HG03342 (cell line): ENCODE measurements around the gene DDX50.
"Not testable (repeated sequence)": the region's sequence is repeated elsewhere in the genome, so short reads cannot be mapped to it uniquely, and the experiment has no call there.

ENCODE experiments used
- ATAC-seq: cut with Tn5 transposase; IDR thresholded peaks from one replicate; pipeline ENCODE4 v1.9.1; 2021; ENCODE audit warnings: mild to moderate bottlenecking, moderate library complexity; ENCODE audit not compliant: unreplicated experiment

Gene DDX50

GRCh38 chr10:68900427-68901104, 549 bp upstream of the DDX50 start:
- peak; percentile 29 for ATAC-seq

- no peak for ATAC-seq
These were observed 1.3 kb downstream of the DDX50 start for GRCh38 chr10:68902382-68902781.

GRCh38 chr10:68924593-68924992, 23.5 kb downstream of the DDX50 start:
- no peak for ATAC-seq

- no peak for ATAC-seq
These were observed 24.4 kb downstream of the DDX50 start for GRCh38 chr10:68925489-68925888.

GRCh38 chr10:68929157-68929556, 28.0 kb downstream of the DDX50 start:
- not testable (repeated sequence) for ATAC-seq

DNA sequence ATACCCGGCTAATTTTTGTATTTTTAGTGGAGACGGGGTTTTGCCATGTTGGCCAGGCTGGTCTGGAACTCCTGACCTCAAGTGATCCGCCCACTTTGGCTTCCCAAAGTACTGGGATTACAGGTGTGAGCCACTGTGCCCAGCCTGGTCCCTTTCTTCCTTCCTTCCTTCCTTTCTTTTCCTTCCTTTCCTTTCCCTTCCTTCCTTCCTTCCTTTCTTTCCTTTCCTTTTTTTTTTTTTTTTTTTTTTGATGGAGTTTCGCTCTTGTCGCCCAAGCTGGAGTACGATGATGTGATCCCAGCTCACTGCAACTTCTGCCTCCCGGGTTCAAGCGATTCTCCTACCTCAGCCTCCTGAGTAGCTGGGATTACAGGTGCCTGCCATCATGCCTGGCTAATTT, 28.8 kb downstream of the DDX50 start:
- not testable (repeated sequence) for ATAC-seq

DNA sequence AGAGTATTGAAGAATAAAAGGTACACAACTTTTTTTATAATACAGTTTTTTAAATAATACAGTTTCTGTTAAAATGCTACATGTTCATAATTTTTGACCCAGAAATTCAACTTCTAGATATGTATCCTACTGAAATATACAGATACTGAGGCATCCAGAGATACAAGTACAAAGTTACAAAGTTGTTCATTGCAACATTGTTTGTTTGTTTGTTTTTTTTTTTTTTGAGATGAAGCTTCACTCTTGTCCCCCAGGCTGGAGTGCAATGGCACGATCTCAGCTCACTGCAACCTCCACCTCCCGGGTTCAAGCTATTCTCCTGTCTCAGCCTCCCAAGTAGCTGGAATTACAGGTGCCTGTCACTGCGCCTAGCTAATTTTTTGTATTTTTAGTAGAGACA, 31.7 kb downstream of the DDX50 start:
- ATAC-seq = not testable (repeated sequence)

- ATAC-seq = no peak
These were observed 33.9 kb downstream of the DDX50 start for GRCh38 chr10:68934994-68935393.

GRCh38 chr10:68938117-68938516, 37.0 kb downstream of the DDX50 start:
- no peak for ATAC-seq

- no peak for ATAC-seq
These were observed 37.8 kb downstream of the DDX50 start for GRCh38 chr10:68938884-68939283.

DNA sequence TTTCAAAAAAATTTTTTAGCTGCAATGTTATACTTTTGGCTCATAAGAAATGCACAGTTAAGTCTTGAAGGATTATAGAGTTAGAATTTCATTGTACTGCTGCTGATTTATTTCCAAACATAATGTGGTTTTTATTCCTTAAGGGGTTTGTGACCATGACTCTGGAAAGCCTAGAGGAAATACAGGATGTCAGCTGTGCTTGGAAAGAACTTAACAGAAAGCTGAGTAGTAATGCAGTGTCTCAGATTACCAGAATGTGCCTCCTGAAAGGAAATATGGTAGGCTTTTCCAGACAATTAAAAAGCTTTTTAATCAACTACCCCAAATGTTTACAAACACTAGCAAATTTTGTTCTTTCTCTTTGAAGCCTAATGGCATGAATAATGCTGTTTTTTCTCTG, 39.8 kb downstream of the DDX50 start:
- ATAC-seq = not testable (repeated sequence)

DNA sequence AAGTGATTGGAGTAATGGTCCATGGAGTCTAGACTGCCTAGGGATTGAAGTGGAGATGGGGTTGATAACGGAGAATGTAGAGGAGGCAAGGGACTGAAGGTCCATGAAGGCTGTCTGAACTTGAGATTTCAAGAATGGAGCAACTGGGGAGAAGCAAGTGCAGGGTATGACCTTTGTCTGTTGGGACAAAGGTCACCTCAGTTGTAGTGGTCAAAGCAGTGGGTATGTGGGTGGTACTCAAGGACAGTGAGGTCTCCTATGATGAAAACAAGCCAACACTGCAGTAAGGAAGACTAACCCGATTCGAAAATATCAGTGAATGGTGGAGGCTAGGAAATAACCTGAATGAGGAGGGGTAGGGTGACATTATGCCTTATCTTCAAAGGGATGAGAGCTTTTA, 49.5 kb downstream of the DDX50 start:
- no peak for ATAC-seq

DNA sequence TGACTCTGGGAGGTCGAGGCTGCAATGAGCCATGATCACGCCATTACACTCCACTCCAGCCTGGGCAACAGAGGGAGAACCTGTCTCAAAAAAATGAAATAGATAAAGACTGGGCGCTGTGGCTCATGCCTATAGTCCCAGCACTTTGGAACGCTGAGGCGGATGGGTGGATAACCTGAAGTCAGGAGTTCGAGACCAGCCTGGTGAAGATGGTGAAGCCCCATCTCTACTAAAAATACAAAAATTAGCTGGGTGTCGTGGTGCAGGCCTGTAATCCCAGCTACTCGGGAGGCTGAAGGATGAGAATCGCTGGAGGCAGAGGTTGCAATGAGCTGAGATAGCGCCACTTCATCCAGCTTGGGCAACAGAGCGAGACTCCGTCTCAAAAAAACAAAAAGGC, 53.8 kb downstream of the DDX50 start:
- ATAC-seq = no peak

GRCh38 chr10:68955355-68955831, 54.3 kb downstream of the DDX50 start:
- ATAC-seq = peak; percentile 25

GRCh38 chr10:68955832-68956532, 54.9 kb downstream of the DDX50 start, which contains the start of gene DDX21:
TSS of gene DDX21 (plus strand) at chr10:68956170. CDS start at chr10:68956226, 56 bp downstream.
- peak; percentile 85 for ATAC-seq

GRCh38 chr10:68957284-68957615, 56.1 kb downstream of the DDX50 start:
- no peak for ATAC-seq

DNA sequence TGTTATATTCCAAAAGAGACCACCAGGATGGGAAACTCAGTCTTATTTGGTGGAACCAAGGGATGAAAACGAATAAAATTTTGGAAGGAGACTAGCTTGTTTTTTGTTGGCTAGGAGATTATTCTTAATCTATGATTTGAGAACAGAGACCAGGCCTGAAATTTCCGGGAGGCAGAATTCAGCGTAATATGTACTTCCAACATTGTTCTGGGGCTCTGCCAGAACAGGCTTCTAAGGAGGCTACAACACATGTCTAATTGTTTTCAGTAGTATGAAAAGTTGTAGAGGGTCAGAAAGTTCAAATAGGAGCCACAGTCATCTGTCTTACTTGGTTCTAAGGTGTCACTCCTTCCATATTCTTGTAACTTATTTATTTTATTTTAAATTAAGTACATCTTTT, 56.5 kb downstream of the DDX50 start:
- no peak for ATAC-seq

- ATAC-seq = no peak
These were observed 58.8 kb downstream of the DDX50 start for GRCh38 chr10:68959695-68960527.

- ATAC-seq = no peak
These were observed 62.0 kb downstream of the DDX50 start for GRCh38 chr10:68963151-68963550.

- no peak for ATAC-seq
These were observed 72.9 kb downstream of the DDX50 start for GRCh38 chr10:68973975-68974374.

- not testable (repeated sequence) for ATAC-seq
These were observed 74.9 kb downstream of the DDX50 start for GRCh38 chr10:68975936-68976473.
